NCI-H82 treated with DMSO at 0.1 percent for 48 hours (cell line): ENCODE results near the gene CLEC4G.
"Not testable (repeated sequence)": the region's sequence is repeated elsewhere in the genome, so short reads cannot be mapped to it uniquely, and the experiment has no call there.

ENCODE experiments used
- DNase-seq: peaks from one replicate; lab custom pipeline; 2025; ENCODE audit not compliant: unreplicated experiment; lab: John Stamatoyannopoulos, UW

The CLEC4G gene

GRCh38 chr19:7732045-7732444, at the start of gene CLEC4G:
CLEC4G (minus strand) TSS chr19:7732110; CDS start chr19:7732102, 8 bp downstream.
- no peak for DNase-seq

DNA sequence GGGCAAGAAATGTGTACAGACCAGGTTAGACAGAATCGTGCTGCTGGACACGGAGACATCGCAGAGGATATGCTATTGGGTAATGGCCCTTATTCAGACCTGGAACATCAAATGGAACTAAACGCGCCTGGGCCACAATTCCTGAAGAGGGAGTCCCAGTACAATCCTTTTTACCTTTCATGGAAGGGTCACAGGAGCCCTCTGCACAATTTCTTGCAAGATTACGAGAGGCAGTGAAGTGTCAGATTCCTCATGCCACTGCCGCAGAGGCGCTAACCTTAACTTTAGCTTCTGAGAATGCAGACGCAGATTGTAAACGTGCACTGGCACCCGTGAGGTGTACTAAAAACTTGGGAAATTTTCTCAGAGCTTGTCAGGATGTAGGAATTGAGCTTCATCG, 49.2 kb upstream of the CLEC4G start:
- DNase-seq, result no peak

- DNase-seq, result no peak
These were observed 47.9 kb upstream of the CLEC4G start for GRCh38 chr19:7779631-7780486.

GRCh38 chr19:7778081-7778480, 46.2 kb upstream of the CLEC4G start:
- DNase-seq, result no peak

GRCh38 chr19:7775761-7776160, 43.9 kb upstream of the CLEC4G start:
- DNase-seq, result no peak

DNA sequence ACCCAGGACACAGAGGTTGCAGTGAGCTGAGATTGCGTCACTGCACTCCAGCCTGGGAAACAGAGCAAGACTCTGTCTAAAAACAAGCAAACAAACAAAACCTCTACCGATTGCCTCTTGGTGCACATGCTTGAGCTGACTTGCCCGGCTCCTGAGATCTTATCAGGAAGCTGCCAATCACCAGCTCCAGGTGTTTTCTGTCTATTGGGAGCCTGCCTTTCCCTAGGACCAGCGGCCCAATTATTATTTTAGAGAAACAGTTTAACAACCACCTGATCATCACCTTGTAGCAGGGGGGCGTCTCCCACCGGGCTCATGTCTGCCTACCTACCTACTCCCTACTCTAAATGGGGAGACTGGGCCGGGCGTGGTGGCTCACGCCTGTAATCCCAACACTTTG, 41.9 kb upstream of the CLEC4G start:
- no peak for DNase-seq

DNA sequence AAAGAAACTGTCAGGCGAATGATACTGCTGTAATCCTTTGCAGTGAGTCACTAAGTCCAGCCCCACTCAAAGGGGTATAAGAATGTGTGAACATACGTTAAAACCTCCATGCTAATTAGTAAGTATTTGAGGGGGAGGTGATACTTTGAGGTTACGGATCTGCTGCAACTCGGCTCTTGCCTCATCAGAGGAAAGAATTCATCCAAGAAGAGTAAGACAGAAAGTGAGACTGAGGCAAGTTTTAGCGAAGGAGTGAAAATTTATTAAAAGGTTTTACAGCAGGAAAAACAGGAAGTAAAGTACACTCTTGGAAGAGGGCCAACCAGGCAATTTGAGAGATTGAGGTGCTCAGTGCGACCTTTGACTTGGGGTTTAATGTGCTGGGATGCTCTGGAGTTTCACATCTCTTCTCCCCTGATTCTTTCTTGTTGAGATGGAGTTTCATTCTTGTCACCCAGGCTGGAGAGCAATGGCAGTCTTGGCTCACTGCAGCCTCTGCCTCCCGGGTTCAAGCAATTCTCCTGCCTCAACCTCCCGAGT, 40.9 kb upstream of the CLEC4G start:
- peak; percentile 36 for DNase-seq

DNA sequence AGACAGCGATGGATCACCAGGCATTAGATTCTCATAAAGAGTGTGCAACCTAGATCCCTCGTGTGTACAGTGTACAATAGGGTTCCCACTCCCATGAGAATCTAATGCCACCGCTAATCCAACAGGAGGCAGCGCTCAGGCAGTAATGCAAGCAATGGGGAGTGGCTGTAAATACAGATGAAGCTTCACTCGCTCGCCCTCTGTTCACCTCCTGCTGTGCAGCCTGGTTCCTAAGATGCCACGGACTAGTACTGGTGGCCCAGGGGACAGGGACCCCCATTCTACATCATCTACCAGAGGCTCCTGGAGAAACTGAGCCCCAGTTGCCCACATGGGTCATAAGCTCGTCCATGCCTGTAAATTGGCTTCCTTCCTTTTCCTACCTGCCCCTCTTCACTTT, 39.2 kb upstream of the CLEC4G start:
- DNase-seq, result no peak

GRCh38 chr19:7769171-7769570, 37.3 kb upstream of the CLEC4G start:
- DNase-seq, result peak; percentile 70

- DNase-seq, result no peak
These were observed 35.6 kb upstream of the CLEC4G start for GRCh38 chr19:7767487-7767886.

DNA sequence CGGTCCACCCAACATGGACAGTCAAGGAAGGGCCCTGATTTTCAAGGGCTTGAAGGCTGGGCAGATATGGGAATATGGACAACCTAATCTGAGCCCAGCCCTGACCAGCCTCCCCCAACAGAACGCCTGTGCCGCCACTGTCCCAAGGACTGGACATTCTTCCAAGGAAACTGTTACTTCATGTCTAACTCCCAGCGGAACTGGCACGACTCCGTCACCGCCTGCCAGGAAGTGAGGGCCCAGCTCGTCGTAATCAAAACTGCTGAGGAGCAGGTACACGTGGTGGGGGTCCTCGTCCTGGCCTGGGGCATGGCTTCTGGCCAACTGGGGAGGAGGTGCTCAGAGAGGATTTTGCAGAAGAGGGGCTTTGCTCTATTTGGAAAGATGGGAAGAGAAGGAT, 34.6 kb upstream of the CLEC4G start:
- no peak for DNase-seq

DNA sequence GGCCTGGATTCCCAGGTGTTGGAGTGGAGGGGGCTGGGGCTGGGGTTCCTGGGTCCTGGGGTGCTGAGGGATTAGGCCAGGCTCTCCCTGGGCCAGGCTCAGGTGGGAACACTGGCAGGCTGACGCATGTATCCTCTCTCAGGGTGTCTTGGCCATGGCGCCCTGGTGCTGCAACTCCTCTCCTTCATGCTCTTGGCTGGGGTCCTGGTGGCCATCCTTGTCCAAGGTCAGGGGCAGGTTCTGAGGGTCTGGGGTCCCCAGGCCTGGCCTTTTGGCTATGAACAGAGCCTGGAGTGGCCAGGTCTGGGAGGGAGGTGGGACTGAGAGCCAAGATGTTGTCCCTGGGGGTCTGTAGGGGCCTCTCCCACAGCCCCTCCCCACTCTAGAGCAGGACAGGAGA, 33.1 kb upstream of the CLEC4G start:
- not testable (repeated sequence) for DNase-seq

DNA sequence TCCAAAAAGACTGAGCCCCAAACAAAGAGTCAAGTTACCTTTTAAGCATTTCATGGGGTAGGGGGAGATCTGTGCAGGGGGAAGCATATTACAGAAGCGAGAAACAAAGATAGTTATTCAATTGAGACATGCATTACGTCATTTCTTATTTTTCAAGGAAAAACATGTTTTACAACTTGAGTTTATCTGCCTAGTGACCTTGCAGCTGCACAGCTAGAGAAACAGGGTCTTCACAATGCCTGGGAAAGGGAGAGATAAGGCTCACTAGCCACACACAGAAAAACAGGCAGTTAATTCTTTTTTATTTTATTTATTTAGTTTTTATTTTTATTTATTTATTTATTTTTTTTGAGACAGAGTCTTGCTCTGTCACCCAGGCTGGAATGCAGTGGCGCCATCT, 32.2 kb upstream of the CLEC4G start:
- DNase-seq, result not testable (repeated sequence)

DNA sequence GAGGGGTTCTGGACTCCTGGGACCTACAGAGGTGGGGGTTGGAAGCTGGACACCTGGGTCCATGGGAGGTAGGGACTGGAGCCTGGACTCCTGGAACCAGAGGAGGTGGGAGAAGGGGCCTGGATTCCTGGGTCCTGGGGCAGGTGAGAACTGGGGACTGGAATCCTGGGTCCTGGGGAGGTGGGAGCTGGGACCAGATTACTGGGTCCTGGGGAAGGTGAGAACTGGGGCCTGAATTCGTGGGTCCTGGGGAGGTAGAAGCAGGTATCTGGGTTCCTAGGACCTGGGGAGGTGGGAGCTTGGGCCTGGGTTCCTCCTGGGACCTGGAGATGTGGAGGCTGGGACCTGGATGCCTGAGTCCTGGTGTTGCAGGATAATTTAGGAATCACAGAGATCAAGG, 31.8 kb upstream of the CLEC4G start:
- no peak for DNase-seq

DNA sequence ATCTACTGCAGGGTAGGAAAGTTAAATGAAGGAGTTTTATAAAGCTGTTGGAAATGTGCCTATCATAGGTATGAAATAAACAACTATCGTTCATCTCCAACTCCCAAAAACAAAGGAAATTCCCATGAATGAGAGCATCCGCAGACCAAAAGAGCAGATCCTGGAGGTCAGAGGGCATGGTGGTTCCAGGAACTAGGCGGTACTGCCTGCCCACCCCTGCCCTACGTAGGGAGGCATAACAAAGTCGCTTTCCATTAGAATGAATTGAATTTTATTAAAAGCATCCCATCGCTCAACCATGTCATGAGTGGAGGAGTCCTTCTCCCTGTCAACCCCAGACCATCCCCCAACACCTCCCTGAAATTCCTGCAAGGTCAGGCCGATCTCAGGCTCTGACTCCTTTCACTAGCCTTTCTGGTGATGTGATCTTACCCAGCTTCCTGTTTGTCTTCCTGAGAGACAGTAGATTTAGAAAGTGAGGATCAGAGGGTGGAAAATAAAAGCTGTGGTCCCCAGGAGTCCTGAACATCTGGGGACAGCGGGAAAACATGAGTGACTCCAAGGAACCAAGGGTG, 30.9 kb upstream of the CLEC4G start, which contains the start of gene CLEC4M:
TSS of gene CLEC4M (plus strand) at position 525 of the 575 bp plus-strand sequence. CDS start at position 549, 24 bp downstream.
- DNase-seq, result no peak

GRCh38 chr19:7759156-7759555, 27.2 kb upstream of the CLEC4G start:
- no peak for DNase-seq

GRCh38 chr19:7757358-7757757, 25.4 kb upstream of the CLEC4G start:
- no peak for DNase-seq

- DNase-seq, result no peak
These were observed 24.3 kb upstream of the CLEC4G start for GRCh38 chr19:7756258-7756657.

DNA sequence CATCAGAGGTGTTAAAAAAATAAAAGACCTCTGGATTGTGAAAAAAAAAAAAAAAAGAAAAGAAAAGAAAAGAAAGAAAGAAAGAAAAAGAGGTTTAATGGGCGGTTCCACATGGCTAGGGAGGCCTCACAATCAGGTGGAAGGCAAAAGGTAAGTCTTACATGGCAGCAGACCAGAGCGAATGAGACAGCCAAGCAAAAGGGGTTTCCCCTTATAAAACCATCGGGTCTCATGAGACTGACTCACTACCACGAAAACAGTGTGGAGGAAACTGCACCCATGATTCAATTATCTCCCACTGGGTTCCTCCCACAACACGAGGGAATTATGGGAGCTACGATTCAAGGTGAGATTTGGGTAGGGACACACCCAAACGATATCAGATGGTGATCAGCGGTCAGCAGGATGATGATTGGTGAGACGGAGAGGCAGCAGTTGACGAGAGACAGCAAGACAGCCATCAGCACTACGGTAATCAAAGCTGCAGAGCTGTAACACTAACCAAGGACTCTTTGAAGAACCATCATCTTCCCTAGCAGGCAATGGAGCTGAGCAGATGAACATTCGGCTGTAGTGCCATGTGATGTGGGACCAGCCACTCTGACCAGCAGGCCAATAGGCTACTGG, 19.4 kb upstream of the CLEC4G start:
- DNase-seq, result no peak

DNA sequence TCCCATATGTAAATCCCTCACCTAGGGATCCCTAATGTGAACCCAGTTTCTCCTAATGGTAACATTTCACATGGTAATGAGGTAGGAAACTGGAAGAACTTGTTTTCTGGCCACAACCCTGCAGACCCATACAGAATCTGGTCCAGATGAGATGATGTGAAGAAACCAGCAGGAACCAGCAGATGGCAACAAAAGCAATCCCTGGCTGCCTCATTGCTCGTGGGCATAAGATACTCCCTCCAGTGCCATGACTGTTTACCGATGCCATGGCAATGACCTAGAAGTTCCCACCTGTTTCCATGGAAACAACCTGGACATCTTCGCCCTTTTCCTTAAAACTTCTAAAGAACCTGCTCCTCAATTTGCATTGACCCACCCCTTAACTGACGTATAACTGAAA, 16.8 kb upstream of the CLEC4G start:
- no peak for DNase-seq

- no peak for DNase-seq
These were observed 16.3 kb upstream of the CLEC4G start for GRCh38 chr19:7748171-7748570.
